HPDE6-E6E7 (cell line): Measurements from ENCODE around the gene GLIPR1L1.
A peak's percentile ranks its signal among the peaks of the same experiment; 100 is the strongest.

Experiments used
- DNase-seq: peaks from one replicate; pipeline ENCODE4 v3.0.0; 2011; ENCODE audit warnings: missing footprints; ENCODE audit errors: extremely low spot score

GLIPR1L1 gene

DNA sequence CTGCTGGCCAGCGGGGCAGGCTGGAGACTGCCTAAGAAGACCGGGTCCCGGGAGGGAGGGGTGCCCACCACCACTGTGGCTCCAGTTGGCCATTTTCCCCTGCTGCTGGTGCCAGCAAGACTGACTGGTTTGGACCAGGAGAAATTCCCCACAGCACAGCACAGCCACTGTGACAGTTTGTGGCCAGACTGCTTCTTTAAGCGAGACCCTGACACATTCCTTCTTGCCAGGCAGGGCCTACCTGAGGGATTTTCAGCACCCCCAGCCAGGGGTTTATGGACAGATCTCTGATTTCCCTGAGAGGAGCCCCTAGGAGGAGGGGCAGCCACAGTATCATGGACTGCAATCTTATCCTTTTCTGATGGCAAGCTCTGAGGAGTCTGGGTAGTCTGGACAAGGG, 15.5 kb downstream of the GLIPR1L1 start:
- DNase-seq = no peak

- DNase-seq = no peak
These were observed 15.9 kb downstream of the GLIPR1L1 start for GRCh38 chr12:75350413-75350812.

DNA sequence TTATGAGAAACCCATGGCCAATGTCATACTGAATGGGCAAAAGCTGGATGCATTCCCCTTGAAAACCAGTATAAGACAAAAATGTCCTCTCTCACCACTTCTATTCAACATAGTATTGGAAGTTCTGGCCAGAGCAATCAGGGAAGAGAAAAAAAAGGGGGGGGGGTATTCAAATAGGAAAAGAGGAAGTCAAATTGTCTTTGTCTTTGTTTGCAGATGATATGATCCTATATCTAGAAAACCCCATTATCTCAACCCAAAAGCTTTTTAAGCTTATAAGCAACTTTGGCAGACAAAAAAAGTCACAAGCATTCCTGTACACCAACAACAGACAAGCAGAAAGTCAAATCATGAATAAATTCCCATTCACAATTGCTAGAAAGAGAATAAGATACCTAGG, 19.5 kb downstream of the GLIPR1L1 start:
- DNase-seq = no peak

DNA sequence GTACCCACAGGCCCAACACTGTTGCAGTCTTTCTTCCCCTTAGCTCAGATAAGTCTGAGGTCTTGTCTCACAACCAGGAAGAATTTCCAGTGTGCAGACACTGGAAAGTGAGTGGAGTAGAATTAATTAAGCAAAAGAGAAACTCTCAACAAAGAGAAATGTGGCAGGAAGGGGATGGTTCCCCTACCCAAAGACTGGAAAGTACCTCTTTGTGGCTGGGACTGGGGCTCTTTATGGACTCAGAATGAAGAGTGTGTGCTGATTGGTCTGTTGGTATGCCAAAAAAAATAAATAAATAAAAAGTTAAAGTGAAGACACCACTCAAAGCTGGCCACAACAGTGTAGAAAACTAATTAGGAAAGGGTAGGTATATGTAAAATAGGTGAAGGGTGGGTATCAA, 26.4 kb downstream of the GLIPR1L1 start:
- no peak for DNase-seq

DNA sequence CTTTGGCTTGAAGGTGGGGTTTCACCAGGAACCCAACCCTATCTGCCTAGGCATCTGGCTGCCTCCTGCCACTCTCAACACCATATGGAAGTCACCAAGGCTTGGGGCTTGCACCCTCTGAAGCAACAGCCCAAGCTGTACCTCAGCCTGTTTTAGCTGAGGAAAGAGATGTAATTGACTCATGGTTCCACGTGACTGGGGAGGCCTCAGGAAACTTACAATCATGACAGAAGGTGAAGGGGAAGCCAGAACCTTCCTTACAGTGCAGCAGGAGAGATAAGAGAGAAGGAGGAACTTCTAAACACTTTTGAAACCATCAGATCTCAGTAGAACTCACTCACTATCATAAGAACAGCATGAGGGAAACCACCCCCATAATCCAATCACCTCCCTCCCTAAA, 26.9 kb downstream of the GLIPR1L1 start:
- no peak for DNase-seq

DNA sequence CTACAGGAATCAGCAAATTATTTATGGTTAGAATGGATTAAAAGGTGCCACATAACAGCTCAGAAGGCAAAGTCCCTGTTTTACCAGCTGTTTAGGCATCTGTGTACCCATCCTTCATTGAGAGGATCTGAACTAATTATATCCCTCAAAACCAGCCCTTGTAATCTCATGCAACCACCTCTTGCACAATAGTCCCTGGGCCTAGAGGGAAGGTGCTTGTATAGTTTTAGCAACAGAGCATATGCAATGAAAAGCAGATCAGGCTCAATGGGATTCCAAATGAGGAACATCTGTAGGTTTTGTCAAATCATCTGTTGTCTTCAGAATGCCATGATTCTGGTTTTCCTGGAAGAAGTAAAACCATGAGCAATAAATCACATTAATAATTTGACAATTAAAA, 30.4 kb downstream of the GLIPR1L1 start:
- DNase-seq = no peak

GRCh38 chr12:75366629-75367028, 32.2 kb downstream of the GLIPR1L1 start:
- no peak for DNase-seq

DNA sequence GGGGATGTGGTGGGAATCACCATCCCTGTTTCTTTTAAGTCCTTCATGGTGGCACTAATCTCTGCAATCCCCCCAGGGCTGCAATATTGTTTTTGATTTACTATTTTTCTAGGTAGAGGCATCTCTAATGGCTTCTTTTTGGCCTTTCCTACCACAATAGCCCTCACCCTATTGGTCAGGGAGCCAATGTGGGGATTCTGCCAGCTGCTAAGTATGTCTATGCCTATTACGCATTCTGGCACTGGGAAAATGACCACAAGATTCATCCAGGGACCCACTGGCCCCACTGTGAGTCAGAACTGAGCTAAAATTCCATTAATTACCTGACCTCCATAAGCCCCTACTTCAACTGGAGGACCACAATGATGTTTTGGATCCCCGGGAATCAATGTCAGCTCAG, 40.5 kb downstream of the GLIPR1L1 start:
- no peak for DNase-seq

GRCh38 chr12:75378354-75378753, 43.9 kb downstream of the GLIPR1L1 start:
- DNase-seq = no peak

DNA sequence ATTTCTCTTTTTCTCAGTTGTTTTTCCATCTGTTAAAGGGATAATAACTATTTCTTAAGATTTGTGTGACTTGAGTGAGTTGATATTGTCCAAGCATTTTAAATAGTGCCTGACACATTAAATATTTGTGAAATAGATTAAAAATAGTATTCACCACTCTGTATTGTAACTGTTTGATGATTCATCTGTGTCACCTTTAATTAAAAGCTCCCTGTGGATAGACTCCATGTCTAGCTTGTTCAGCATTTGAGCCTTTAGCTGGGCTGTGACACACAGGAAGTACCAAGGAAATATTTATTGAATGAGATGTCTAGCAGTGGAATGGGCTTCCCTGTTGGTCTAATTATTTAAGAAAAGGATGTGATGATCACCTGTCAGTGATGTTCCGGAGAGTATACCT, 54.6 kb downstream of the GLIPR1L1 start:
- peak; percentile 7 for DNase-seq

- DNase-seq = no peak
These were observed 55.2 kb downstream of the GLIPR1L1 start for GRCh38 chr12:75389706-75390105.

- DNase-seq = peak; percentile 8
These were observed 55.9 kb downstream of the GLIPR1L1 start for GRCh38 chr12:75390156-75390898.

DNA sequence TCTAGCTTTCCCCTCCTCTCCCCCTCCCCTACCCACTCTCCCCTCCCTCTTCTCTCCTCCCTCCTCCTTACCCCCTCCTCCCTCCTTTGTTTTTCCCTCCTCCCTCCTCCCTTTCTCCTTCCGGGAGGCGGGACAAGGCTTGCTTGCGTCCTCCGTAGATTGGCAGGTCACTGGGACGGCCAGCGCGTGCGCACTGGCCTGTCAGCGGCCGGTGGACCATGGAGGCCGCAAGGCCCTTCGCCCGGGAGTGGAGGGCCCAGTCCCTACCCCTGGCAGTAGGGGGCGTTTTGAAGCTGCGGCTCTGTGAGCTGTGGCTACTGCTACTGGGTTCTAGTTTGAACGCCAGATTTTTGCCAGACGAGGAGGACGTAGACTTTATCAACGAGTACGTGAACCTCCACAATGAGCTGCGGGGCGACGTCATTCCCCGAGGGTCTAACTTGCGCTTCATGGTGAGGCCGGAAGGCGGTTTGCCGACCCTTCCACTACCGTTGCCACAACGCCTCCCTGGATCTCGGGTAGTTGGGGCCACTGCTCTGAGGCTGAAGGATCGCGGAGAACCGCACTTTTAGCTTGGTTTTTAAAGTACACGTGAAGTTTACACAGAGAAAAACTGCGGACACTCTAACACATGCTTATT, 56.5 kb downstream of the GLIPR1L1 start, which contains the start of gene GLIPR1L2:
Gene GLIPR1L2 (plus strand): TSS at position 191 of the 640 bp plus-strand sequence. CDS start 28 bp downstream, at position 219.
- DNase-seq = peak; percentile 92

DNA sequence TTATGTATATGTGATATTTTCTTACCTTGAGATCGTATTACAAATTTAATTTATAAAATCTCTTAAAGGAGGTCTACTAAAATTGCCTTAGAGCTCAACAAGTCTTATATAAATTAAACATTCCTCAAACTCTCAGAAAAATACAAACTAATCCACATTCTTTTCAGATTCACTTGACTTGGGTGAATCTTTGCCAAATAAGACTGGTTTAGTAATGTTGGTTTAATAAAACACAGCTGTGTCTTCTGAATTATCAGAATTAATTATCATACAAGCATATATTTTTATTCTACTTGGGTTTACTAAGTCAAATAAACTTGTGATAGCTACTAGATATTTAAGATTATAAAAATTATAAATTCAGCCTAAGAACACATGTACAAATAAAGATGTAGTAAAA, 69.8 kb downstream of the GLIPR1L1 start:
- no peak for DNase-seq

DNA sequence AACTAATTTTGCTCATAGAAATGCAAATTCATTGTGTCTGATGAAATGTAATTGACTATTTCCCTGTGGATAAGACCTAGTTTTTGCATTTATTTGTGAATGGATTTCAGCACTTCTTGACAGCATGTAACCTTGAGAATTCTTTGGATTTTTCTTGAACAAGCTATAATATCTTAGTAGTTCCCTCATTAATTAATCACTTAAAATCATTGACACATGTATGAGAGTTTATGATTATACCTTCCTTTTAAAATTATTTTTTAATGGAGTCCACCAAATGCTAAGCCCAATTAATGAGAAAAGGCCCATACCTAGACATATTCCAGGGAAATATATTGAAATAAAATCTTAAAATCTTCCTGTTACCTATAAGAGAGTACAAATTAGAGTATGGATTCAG, 73.2 kb downstream of the GLIPR1L1 start:
- no peak for DNase-seq

DNA sequence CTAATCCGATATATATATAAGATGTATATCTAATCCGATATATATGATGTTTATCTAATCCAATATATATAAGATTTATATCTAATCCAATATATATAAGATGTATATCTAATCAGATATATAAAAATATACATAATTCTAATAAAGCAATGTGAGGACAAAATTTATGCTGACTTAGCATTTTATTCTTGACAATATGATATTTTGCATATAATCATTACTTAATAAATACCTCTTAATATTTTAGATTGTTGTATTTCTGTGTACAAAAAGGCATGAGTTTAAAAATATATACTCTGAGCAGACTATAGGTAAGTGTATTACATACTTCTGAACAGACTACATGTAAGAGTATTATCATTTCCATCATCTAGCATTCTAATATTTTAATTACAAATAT, 75.4 kb downstream of the GLIPR1L1 start:
- no peak for DNase-seq

GRCh38 chr12:75414671-75415070, 80.2 kb downstream of the GLIPR1L1 start:
- no peak for DNase-seq

DNA sequence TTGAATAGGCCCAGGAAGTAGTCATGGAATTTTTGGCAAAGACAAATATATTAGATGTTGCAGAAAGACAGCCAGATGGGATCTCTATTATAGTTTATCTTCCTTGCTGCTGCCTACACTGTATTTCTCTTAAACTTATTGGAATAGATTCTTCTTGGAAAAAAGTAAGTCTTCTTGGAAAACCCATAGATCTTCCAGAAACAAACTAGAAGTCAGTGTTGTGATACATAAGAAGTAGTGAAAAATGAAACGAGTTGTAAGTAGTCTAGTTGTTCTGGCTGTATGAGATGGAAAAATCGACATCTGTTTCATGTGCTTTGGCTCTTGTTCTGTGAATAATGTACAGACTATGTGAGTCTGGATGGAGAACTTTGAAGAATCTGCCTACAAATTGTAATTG, 85.4 kb downstream of the GLIPR1L1 start:
- DNase-seq = no peak
